Peyer's patch (tissue), 4 donors: ENCODE data around the gene BATF3.

Source experiments
- CTCF ChIP-seq, 6 experiments: fragments of 450-650 bp in 4 of 6; fragments of 200-600 bp in 2 of 6; sonication (generic) in 1 of 6; IDR thresholded peaks; one replicate each; pipeline ENCODE4 v1.5.1; 2017 to 2019; ENCODE audit warnings: antibody characterized with exemption in 6 of 6, mild to moderate bottlenecking in 3 of 6, moderate library complexity in 1 of 6
- POLR2A ChIP-seq, 2 donors: fragments of 450-650 bp; IDR thresholded peaks; one replicate each; pipeline ENCODE4 v1.5.1; 2017; ENCODE audit warnings: antibody characterized with exemption in 2 of 2, mild to moderate bottlenecking in 2 of 2, moderate library complexity in 2 of 2

- no peak for TF ChIP-seq CTCF (IDR thresholded peaks at IDR 0.05)
- TF ChIP-seq POLR2A (IDR thresholded peaks at IDR 0.05), result no peak
Measured at GRCh38 chr1:212687811-212688210, 11.8 kb downstream of the BATF3 start.
